Neural cell (in vitro differentiated cells): Measurements from ENCODE around the gene EIF2A. TPM values are rescaled to one million over a fixed set of nuclear protein-coding genes. Genes with fewer than 3 reads are reported as not detected.

Experiments used
- H2AFZ ChIP-seq: fragments of 200-600, 300-800 bp; sonication (generic), shearing (Covaris generic); 2 replicates; pipeline ENCODE4 v1.6.0; 2014; ENCODE audit warnings: low read depth, mild to moderate bottlenecking, antibody characterized with exemption, low read length, moderate library complexity
- H3F3A ChIP-seq: fragments of 200-600 bp; shearing (Covaris generic); 2 replicates; pipeline ENCODE4 v1.6.1; 2016; ENCODE audit warnings: mild to moderate bottlenecking, moderate library complexity, mixed read lengths, antibody characterized with exemption, low read length; ENCODE audit not compliant: insufficient read depth, poor library complexity, severe bottlenecking
- H3K27ac ChIP-seq: fragments of 200-600, 300-800 bp; sonication (generic), shearing (Covaris generic); 2 replicates; pipeline ENCODE4 v1.5.1; 2014; ENCODE audit warnings: mild to moderate bottlenecking, low read length, moderate library complexity
- H3K27me3 ChIP-seq: fragments of 300-800, 200-600 bp; sonication (generic), shearing (Covaris generic); 2 replicates; pipeline ENCODE4 v1.6.0; 2014; ENCODE audit warnings: mild to moderate bottlenecking, low read depth, low read length, moderate library complexity; ENCODE audit not compliant: insufficient read depth
- H3K36me3 ChIP-seq: fragments of 300-800, 200-600 bp; sonication (generic), shearing (Covaris generic); 2 replicates; pipeline ENCODE4 v1.5.1; 2014; ENCODE audit warnings: mild to moderate bottlenecking, antibody characterized with exemption, low read length, moderate library complexity; ENCODE audit not compliant: insufficient read depth
- H3K4me2 ChIP-seq: fragments of 300-800, 200-600 bp; sonication (generic), shearing (Covaris generic); 2 replicates; pipeline ENCODE4 v1.6.0; 2014; ENCODE audit warnings: mild to moderate bottlenecking, low read length
- H3K4me3 ChIP-seq: fragments of 300-800, 200-600 bp; sonication (generic), shearing (Covaris generic); 2 replicates; pipeline ENCODE4 v1.5.1; 2014; ENCODE audit warnings: mild to moderate bottlenecking, low read length, moderate library complexity
- H3K79me2 ChIP-seq: fragments of 200-600 bp; shearing (Covaris generic); replicated peaks from 2 replicates; pipeline ENCODE4 v1.6.0; 2014; ENCODE audit warnings: mild to moderate bottlenecking, low read length, moderate library complexity; ENCODE audit not compliant: insufficient read depth
- H3K9ac ChIP-seq: fragments of 300-800, 200-600 bp; sonication (generic), shearing (Covaris generic); 2 replicates; pipeline ENCODE4 v1.6.1; 2016; ENCODE audit warnings: mild to moderate bottlenecking, low read length, mixed read lengths
- H3K9me2 ChIP-seq: fragments of 200-600 bp; shearing (Covaris generic); 2 replicates; pipeline ENCODE4 v1.6.1; 2016; ENCODE audit warnings: mild to moderate bottlenecking, low read length, mixed read lengths; ENCODE audit not compliant: insufficient read depth
- H3K9me3 ChIP-seq: fragments of 200-600, 300-800 bp; sonication (generic), shearing (Covaris generic); 2 replicates; pipeline ENCODE4 v1.6.1; 2016; ENCODE audit warnings: mild to moderate bottlenecking, mixed run types, low read length, moderate library complexity, mixed read lengths
- H4K20me1 ChIP-seq: fragments of 200-600 bp; shearing (Covaris generic); 2 replicates; pipeline ENCODE4 v1.6.1; 2016; ENCODE audit warnings: mild to moderate bottlenecking, mixed run types; ENCODE audit not compliant: insufficient read depth
- CTCF ChIP-seq: fragments of 450-650 bp; IDR thresholded peaks from 2 replicates; pipeline ENCODE4 v1.5.1; 2014; ENCODE audit warnings: antibody characterized with exemption, mild to moderate bottlenecking, moderate library complexity; ENCODE audit not compliant: poor library complexity, severe bottlenecking
- EP300 ChIP-seq: fragments of 450-650 bp; conservative IDR thresholded peaks from 2 replicates; pipeline ENCODE4 v1.6.1; 2014; ENCODE audit warnings: antibody characterized with exemption, mild to moderate bottlenecking, moderate library complexity; ENCODE audit not compliant: poor library complexity, severe bottlenecking
- EZH2 ChIP-seq: fragments of 200-600, 300-800 bp; shearing (Covaris generic), sonication (generic); IDR thresholded peaks from 2 replicates; pipeline ENCODE4 v1.6.1; 2014; ENCODE audit warnings: antibody characterized with exemption, low read length, borderline replicate concordance, mild to moderate bottlenecking; ENCODE audit not compliant: insufficient read depth, poor library complexity, severe bottlenecking
- MXI1 ChIP-seq: fragments of 450-650 bp; conservative IDR thresholded peaks from 2 replicates; pipeline ENCODE4 v1.6.1; 2014; ENCODE audit warnings: antibody characterized with exemption, mild to moderate bottlenecking; ENCODE audit not compliant: poor library complexity, severe bottlenecking
- POLR2AphosphoS5 ChIP-seq: IDR thresholded peaks from 2 replicates; pipeline ENCODE4 v1.6.1; 2012
- RAD21 ChIP-seq: fragments of 450-650 bp; conservative IDR thresholded peaks from 2 replicates; pipeline ENCODE4 v1.6.1; 2014; ENCODE audit warnings: antibody characterized with exemption, mild to moderate bottlenecking, moderate library complexity
- SMC3 ChIP-seq: fragments of 450-650 bp; conservative IDR thresholded peaks from 2 replicates; pipeline ENCODE4 v1.6.1; 2014; ENCODE audit warnings: antibody characterized with exemption, mild to moderate bottlenecking, moderate library complexity; ENCODE audit not compliant: poor library complexity
- TAF1 ChIP-seq: IDR thresholded peaks from 2 replicates; pipeline ENCODE4 v1.6.1; 2012; ENCODE audit warnings: low read depth
- polyA plus RNA-seq: library from polyadenylated mRNA; depleted of rRNA; stranded (reverse); fragments of >200 nt; gene quantifications from 2 replicates; pipeline ENCODE4 v1.2.3, GENCODE V29; 2014
- TF ChIP-seq, protein P1 (sequence below): IDR thresholded peaks from 2 replicates; pipeline ENCODE4 v1.6.1; 2012; ENCODE audit warnings: borderline replicate concordance

EIF2A gene
- polyA plus RNA-seq, 1 donor from 2014 or later: 82.6 TPM

DNA sequence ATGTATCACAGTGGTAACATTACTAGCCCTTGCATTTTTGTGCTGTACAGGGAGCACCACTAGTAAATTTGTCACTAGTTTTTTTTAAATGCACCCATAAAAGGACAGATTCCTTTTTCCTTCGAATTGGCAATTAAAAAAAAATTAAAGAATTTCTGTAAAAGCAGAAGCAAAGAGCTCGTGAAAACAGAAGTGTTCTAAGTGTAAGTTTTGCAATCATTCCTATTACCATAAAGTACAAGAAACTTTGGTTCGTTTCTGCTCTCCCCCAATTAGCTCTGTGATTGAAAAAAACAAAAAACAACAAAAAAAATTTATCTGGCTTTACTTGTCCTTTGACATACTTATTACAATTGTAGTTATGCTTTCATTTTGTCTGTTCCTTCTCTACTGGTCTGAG is 5.6 kb upstream of the EIF2A start:
- no peak overlapping the region for H3K9ac ChIP-seq
- H3K9me3 ChIP-seq: no peaks in the 10 kb centered on the region
- H3F3A ChIP-seq: no peaks in the 10 kb centered on the region
- no peak for TF ChIP-seq EP300
- TF ChIP-seq POLR2AphosphoS5: no peak
- TF ChIP-seq, protein P1, sequence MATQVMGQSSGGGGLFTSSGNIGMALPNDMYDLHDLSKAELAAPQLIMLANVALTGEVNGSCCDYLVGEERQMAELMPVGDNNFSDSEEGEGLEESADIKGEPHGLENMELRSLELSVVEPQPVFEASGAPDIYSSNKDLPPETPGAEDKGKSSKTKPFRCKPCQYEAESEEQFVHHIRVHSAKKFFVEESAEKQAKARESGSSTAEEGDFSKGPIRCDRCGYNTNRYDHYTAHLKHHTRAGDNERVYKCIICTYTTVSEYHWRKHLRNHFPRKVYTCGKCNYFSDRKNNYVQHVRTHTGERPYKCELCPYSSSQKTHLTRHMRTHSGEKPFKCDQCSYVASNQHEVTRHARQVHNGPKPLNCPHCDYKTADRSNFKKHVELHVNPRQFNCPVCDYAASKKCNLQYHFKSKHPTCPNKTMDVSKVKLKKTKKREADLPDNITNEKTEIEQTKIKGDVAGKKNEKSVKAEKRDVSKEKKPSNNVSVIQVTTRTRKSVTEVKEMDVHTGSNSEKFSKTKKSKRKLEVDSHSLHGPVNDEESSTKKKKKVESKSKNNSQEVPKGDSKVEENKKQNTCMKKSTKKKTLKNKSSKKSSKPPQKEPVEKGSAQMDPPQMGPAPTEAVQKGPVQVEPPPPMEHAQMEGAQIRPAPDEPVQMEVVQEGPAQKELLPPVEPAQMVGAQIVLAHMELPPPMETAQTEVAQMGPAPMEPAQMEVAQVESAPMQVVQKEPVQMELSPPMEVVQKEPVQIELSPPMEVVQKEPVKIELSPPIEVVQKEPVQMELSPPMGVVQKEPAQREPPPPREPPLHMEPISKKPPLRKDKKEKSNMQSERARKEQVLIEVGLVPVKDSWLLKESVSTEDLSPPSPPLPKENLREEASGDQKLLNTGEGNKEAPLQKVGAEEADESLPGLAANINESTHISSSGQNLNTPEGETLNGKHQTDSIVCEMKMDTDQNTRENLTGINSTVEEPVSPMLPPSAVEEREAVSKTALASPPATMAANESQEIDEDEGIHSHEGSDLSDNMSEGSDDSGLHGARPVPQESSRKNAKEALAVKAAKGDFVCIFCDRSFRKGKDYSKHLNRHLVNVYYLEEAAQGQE: no peak
- TF ChIP-seq EZH2: no peak
- no peak for TF ChIP-seq MXI1
- no peak for TF ChIP-seq CTCF
- TF ChIP-seq TAF1: no peak
- TF ChIP-seq RAD21: no peak
- TF ChIP-seq SMC3: no peak
- peaks cover 34% of the 10 kb centered on the region for H3K79me2 ChIP-seq
- no peak overlapping the region for H2AFZ ChIP-seq
- H4K20me1 ChIP-seq: no peaks in the 10 kb centered on the region
- no peaks in the 10 kb centered on the region for H3K27me3 ChIP-seq
- H3K36me3 ChIP-seq: peaks cover 6% of the 10 kb centered on the region
- no peak overlapping the region for H3K27ac ChIP-seq
- no peaks in the 10 kb centered on the region for H3K9me2 ChIP-seq
- no peak overlapping the region for H3K4me3 ChIP-seq
- H3K4me2 ChIP-seq: no peak overlapping the region

GRCh38 chr3:150543128-150543527 is 3.5 kb upstream of the EIF2A start:
- Histone ChIP-seq H3K9me3 (no peaks in the 10 kb centered on the region), H3F3A (no peaks in the 10 kb centered on the region), H2AFZ (no peak overlapping the region), H3K9ac (no peak overlapping the region), H3K36me3 (peaks cover 6% of the 10 kb centered on the region), H4K20me1 (no peaks in the 10 kb centered on the region), H3K79me2 (peaks cover 40% of the 10 kb centered on the region), H3K27me3 (no peaks in the 10 kb centered on the region), H3K27ac (no peak overlapping the region), H3K4me3 (no peak overlapping the region), H3K9me2 (no peaks in the 10 kb centered on the region), H3K4me2 (peak overlapping the region; percentile 26)
- TF ChIP-seq TAF1 (no peak), POLR2AphosphoS5 (no peak), MXI1 (no peak), CTCF (no peak), SMC3 (no peak), RAD21 (no peak), EZH2 (no peak), EP300 (no peak)
- TF ChIP-seq, protein P1: no peak
